ENCODE data around the gene MDN1. TPM values are rescaled to one million over a fixed set of nuclear protein-coding genes. Genes with fewer than 3 reads are reported as not detected.
A peak's percentile ranks its signal among the peaks of the same experiment; 100 is the strongest.
"Not testable (repeated sequence)": the region's sequence is repeated elsewhere in the genome, so short reads cannot be mapped to it uniquely, and the experiment has no call there.

The MDN1 gene
- total RNA-seq, 2 donors from 2014 or later: 85.4 to 145 TPM

GRCh38 chr6:89826029-89826528, 6.5 kb upstream of the MDN1 start:
- Histone ChIP-seq H3K27ac (ENCODE audit: low read depth, low read length) (no peak overlapping the region), H3K4me1 (ENCODE audit: control insufficient read depth, insufficient read depth, low read length) (no peaks in the 10 kb centered on the region), H3K27me3 (ENCODE audit: control insufficient read depth, insufficient read depth, low read length, poor library complexity, severe bottlenecking) (no peaks in the 10 kb centered on the region), H3K4me3 (ENCODE audit: low read length) (no peak overlapping the region), H3K9ac (ENCODE audit: extremely low read depth, low read length, poor library complexity, severe bottlenecking) (no peak overlapping the region), H3K9me3 (ENCODE audit: control insufficient read depth, low read length) (no peaks in the 10 kb centered on the region), H3K36me3 (ENCODE audit: control insufficient read depth, insufficient read depth, low read length) (peaks cover 1% of the 10 kb centered on the region)
- H3K36me3 Mint-ChIP-seq (ENCODE audit: low read depth): peaks cover 2% of the 10 kb centered on the region
- 91 to 96% methylated on average over 5 to 6 of the region's 6 CpGs for WGBS, 2 experiments (ENCODE audit: insufficient coverage in 1 of 2, insufficient read length in 1 of 2)
- DNase-seq: no peak
- peaks cover 11% of the 10 kb centered on the region for H3K4me1 Mint-ChIP-seq
- no peaks in the 10 kb centered on the region for H3K9me3 Mint-ChIP-seq
- no peak for TF ChIP-seq CTCF (conservative IDR thresholded peaks at IDR 0.05)
- no peak overlapping the region for H3K4me3 Mint-ChIP-seq
- H3K27me3 Mint-ChIP-seq (ENCODE audit: insufficient read depth): no peaks in the 10 kb centered on the region
- peak overlapping the region; percentile 52 for H3K27ac Mint-ChIP-seq

DNA sequence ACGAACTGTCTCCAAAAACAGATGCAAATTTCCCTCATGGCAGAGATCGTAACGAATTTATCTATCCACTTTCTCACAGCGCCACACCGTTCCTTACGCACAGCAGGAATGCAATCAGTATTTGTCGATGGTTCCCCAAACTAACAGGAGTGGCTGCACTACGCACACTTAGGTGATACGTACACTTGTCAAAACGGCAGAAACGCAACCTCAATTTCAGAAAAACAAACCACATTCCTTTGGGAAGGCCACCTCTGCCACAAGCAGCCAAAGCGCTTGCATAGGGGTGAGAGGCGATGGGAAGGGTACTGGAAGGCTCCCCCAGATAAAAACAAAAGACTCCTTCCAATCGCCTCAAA, 638 bp downstream of the MDN1 start:
- H3K36me3 Mint-ChIP-seq (ENCODE audit: low read depth): no peaks in the 10 kb centered on the region
- H3K4me3 Mint-ChIP-seq: peak overlapping the region; percentile 86
- no peak for TF ChIP-seq CTCF (conservative IDR thresholded peaks at IDR 0.05)
- DNase-seq: no peak
- Histone ChIP-seq H3K27ac (ENCODE audit: low read depth, low read length) (peak overlapping the region; percentile 76), H3K36me3 (ENCODE audit: control insufficient read depth, insufficient read depth, low read length) (peaks cover 12% of the 10 kb centered on the region), H3K4me1 (ENCODE audit: control insufficient read depth, insufficient read depth, low read length) (peaks cover 8% of the 10 kb centered on the region), H3K9me3 (ENCODE audit: control insufficient read depth, low read length) (no peaks in the 10 kb centered on the region), H3K27me3 (ENCODE audit: control insufficient read depth, insufficient read depth, low read length, poor library complexity, severe bottlenecking) (no peaks in the 10 kb centered on the region), H3K4me3 (ENCODE audit: low read length) (peak overlapping the region; percentile 99), H3K9ac (ENCODE audit: extremely low read depth, low read length, poor library complexity, severe bottlenecking) (peak overlapping the region; percentile 87)
- 0% methylated on average over 10 to 14 of the region's 14 CpGs for WGBS, 2 experiments (ENCODE audit: insufficient coverage in 1 of 2, insufficient read length in 1 of 2)
- no peaks in the 10 kb centered on the region for H3K27me3 Mint-ChIP-seq (ENCODE audit: insufficient read depth)
- no peaks in the 10 kb centered on the region for H3K9me3 Mint-ChIP-seq
- H3K4me1 Mint-ChIP-seq: peaks cover 24% of the 10 kb centered on the region
- H3K27ac Mint-ChIP-seq: peak overlapping the region; percentile 97

DNA sequence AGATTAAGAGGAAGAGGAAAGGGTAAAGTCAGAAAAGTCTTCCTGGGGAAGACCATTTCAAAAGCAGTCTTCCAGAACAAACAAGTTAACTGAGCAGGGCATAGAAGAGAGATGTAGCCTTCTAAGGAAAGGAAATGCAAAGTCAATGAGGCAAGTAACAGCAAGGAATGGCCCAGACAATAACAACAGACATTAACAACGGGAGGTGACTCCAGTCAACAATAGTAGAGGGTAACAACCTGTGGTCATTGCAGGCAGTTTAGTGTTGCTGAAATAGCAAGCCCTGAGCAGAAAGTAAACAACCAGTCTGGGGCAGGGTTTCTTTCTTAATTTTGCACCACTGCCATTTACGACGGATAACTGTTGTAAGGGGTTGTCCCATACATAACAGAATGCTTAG, 2.1 kb downstream of the MDN1 start:
- H3K9me3 ChIP-seq (ENCODE audit: control insufficient read depth, low read length): no peaks in the 10 kb centered on the region
- WGBS, 2 experiments (ENCODE audit: insufficient coverage in 1 of 2, insufficient read length in 1 of 2): 3 to 8% methylated on average over 3 of the region's 3 CpGs
- no peak for TF ChIP-seq CTCF (conservative IDR thresholded peaks at IDR 0.05)
- peak overlapping the region; percentile 70 for H3K27ac ChIP-seq (ENCODE audit: low read depth, low read length)
- H3K4me3 ChIP-seq (ENCODE audit: low read length): peak overlapping the region; percentile 99
- H3K9ac ChIP-seq (ENCODE audit: extremely low read depth, low read length, poor library complexity, severe bottlenecking): peak overlapping the region; percentile 87
- Mint-ChIP-seq H3K9me3 (no peaks in the 10 kb centered on the region), H3K4me1 (peaks cover 25% of the 10 kb centered on the region), H3K27me3 (ENCODE audit: insufficient read depth) (no peaks in the 10 kb centered on the region), H3K27ac (peak overlapping the region; percentile 97), H3K4me3 (peak overlapping the region; percentile 86), H3K36me3 (ENCODE audit: low read depth) (no peaks in the 10 kb centered on the region)
- H3K4me1 ChIP-seq (ENCODE audit: control insufficient read depth, insufficient read depth, low read length): peaks cover 8% of the 10 kb centered on the region
- DNase-seq: peak; percentile 86
- H3K36me3 ChIP-seq (ENCODE audit: control insufficient read depth, insufficient read depth, low read length): peaks cover 12% of the 10 kb centered on the region
- no peaks in the 10 kb centered on the region for H3K27me3 ChIP-seq (ENCODE audit: control insufficient read depth, insufficient read depth, low read length, poor library complexity, severe bottlenecking)

GRCh38 chr6:89813422-89813821, 6.2 kb downstream of the MDN1 start:
- H3K4me1 Mint-ChIP-seq: peaks cover 28% of the 10 kb centered on the region
- not testable (repeated sequence) for H3K4me3 Mint-ChIP-seq; H3K27ac Mint-ChIP-seq; H3K4me1 ChIP-seq (ENCODE audit: control insufficient read depth, insufficient read depth, low read length); DNase-seq; H3K36me3 Mint-ChIP-seq (ENCODE audit: low read depth); H3K27ac ChIP-seq (ENCODE audit: low read depth, low read length); H3K4me3 ChIP-seq (ENCODE audit: low read length); H3K27me3 Mint-ChIP-seq (ENCODE audit: insufficient read depth); H3K9me3 ChIP-seq (ENCODE audit: control insufficient read depth, low read length); H3K9me3 Mint-ChIP-seq; H3K9ac ChIP-seq (ENCODE audit: extremely low read depth, low read length, poor library complexity, severe bottlenecking); H3K27me3 ChIP-seq (ENCODE audit: control insufficient read depth, insufficient read depth, low read length, poor library complexity, severe bottlenecking)
- WGBS, 2 experiments (ENCODE audit: insufficient coverage in 1 of 2, insufficient read length in 1 of 2): 90 to 95% methylated on average over 2 to 3 of the region's 3 CpGs
- peaks cover 15% of the 10 kb centered on the region for H3K36me3 ChIP-seq (ENCODE audit: control insufficient read depth, insufficient read depth, low read length)
